K562 (cell line): ENCODE measurements around the gene IL4I1. TPM values are rescaled to one million over a fixed set of nuclear protein-coding genes. Genes with fewer than 3 reads are reported as not detected.

ENCODE experiments used
- ATAC-seq: fragments of 200-7000 bp; cut with Tn5 transposase; 3 replicates; pipeline ENCODE4 v1.9.1; 2020; ENCODE audit warnings: moderate library complexity
- BruUV-seq: library from RNA; stranded (reverse); fragments of 400-500 nt; replicated peaks from 2 replicates; lab custom pipeline; 2021; lab: Mats Ljungman, UMichigan
- CTCF ChIA-PET: fragments of 300-600 bp; formaldehyde crosslinking; extraction: SDS; loops from one replicate; lab custom pipeline; 2021; ENCODE audit warnings: low intra/inter-chr PET ratio; lab: Yijun Ruan, JAX
- POLR2A ChIA-PET: fragments of 300-600, 350-650 bp; sonication (Branson Sonifier 250); formaldehyde crosslinking; extraction: SDS; loops from one replicate; lab custom pipeline; 2021; ENCODE audit warnings: antibody characterized with exemption, inconsistent platforms; lab: Yijun Ruan, JAX
- DNase-seq, 4 experiments: peaks; one replicate each; pipeline versions ENCODE4 v3.0.0 to v3.0.0-alpha.2; 2011 to 2018; ENCODE audit warnings: low spot score in 3 of 4, mixed read lengths in 3 of 4; ENCODE audit errors: extremely low read depth in 1 of 4
- FAIRE-seq: peaks from 2 replicates; lab custom pipeline; 2011; peaks lifted over from hg19 to GRCh38; lab: Jason Lieb, UNC
- H2AFZ ChIP-seq: 2 replicates; pipeline ENCODE4 v1.6.0; 2011; ENCODE audit warnings: low read depth, low read length, control low read depth, inconsistent platforms
- H3K27ac ChIP-seq: fragments of 200-600 bp; 3 replicates; pipeline ENCODE4 v1.8.0; 2011; ENCODE audit warnings: low read depth, mild to moderate bottlenecking, control low read depth, inconsistent platforms, low read length, moderate library complexity, mixed read lengths; ENCODE audit errors: extremely low read depth
- H3K27me3 ChIP-seq, 2 experiments: fragments of 300-600 bp in 1 of 2; 2 replicates in 1 of 2; 3 replicates in 1 of 2; pipeline versions ENCODE4 v1.6.0 to v1.8.0; 2011; ENCODE audit warnings: inconsistent platforms in 2 of 2, low read length in 2 of 2, mild to moderate bottlenecking in 1 of 2, mixed read lengths in 1 of 2, moderate library complexity in 1 of 2; ENCODE audit not compliant: control insufficient read depth in 2 of 2, insufficient read depth in 2 of 2
- H3K36me3 ChIP-seq: fragments of 300-600 bp; 3 replicates; pipeline ENCODE4 v1.8.0; 2011; ENCODE audit warnings: mild to moderate bottlenecking, low read length, inconsistent platforms; ENCODE audit not compliant: control insufficient read depth, insufficient read depth
- H3K4me1 ChIP-seq, 2 experiments: fragments of 200-600 bp in 1 of 2; replicated peaks in 1 of 2; 2 replicates in 1 of 2; 3 replicates in 1 of 2; pipeline versions ENCODE4 v1.5.1 to v1.8.0; 2011; ENCODE audit warnings: inconsistent platforms in 2 of 2, low read length in 2 of 2, mild to moderate bottlenecking in 1 of 2, mixed read lengths in 1 of 2, moderate library complexity in 1 of 2; ENCODE audit not compliant: control insufficient read depth in 2 of 2, insufficient read depth in 2 of 2
- H3K4me2 ChIP-seq: 2 replicates; pipeline ENCODE4 v1.6.1; 2011; ENCODE audit warnings: low read length, control low read depth, inconsistent platforms, mixed read lengths; ENCODE audit not compliant: insufficient read depth
- H3K4me3 ChIP-seq: fragments of 200-600 bp; sonication (generic), shearing (Covaris generic); 2 replicates; pipeline ENCODE4 v1.5.1; 2016; ENCODE audit warnings: control low read depth, inconsistent platforms
- H3K79me2 ChIP-seq: fragments of 200-600 bp; 3 replicates; pipeline ENCODE4 v1.8.0; 2011; ENCODE audit warnings: low read length, inconsistent platforms; ENCODE audit not compliant: control insufficient read depth, insufficient read depth
- H3K9ac ChIP-seq, 2 experiments: 2 replicates each; pipeline versions ENCODE4 v1.6.0 to v1.6.1; 2011; ENCODE audit warnings: low read depth in 2 of 2, low read length in 2 of 2, control low read depth in 1 of 2, inconsistent platforms in 1 of 2, mild to moderate bottlenecking in 1 of 2, mixed read lengths in 1 of 2; ENCODE audit not compliant: insufficient read depth in 1 of 2
- H3K9me1 ChIP-seq: one replicate; pipeline ENCODE4 v1.6.0; 2011; ENCODE audit warnings: inconsistent platforms, mild to moderate bottlenecking, low read length, moderate library complexity; ENCODE audit not compliant: control insufficient read depth, insufficient read depth
- H3K9me3 ChIP-seq: replicated peaks from 2 replicates; pipeline ENCODE4 v1.5.1; 2011; ENCODE audit warnings: low read depth, low read length, inconsistent platforms; ENCODE audit not compliant: control insufficient read depth, insufficient read depth
- H4K20me1 ChIP-seq: replicated peaks from 2 replicates; pipeline ENCODE4 v1.6.1; 2011; ENCODE audit warnings: low read length, inconsistent platforms, mixed read lengths; ENCODE audit not compliant: control insufficient read depth, insufficient read depth
- ARNT ChIP-seq, 2 experiments: fragments of 450-650 bp; IDR thresholded peaks; 2 replicates each; pipeline ENCODE4 v1.6.1; 2016; ENCODE audit warnings: mild to moderate bottlenecking in 1 of 2
- CCNT2 ChIP-seq: IDR thresholded peaks from 2 replicates; pipeline ENCODE4 v1.6.1; 2011; ENCODE audit warnings: borderline replicate concordance, low read depth, mild to moderate bottlenecking, moderate library complexity, mixed read lengths, low read length; ENCODE audit not compliant: insufficient read length; ENCODE audit errors: extremely low read depth
- DACH1 ChIP-seq: fragments of 450-650 bp; IDR thresholded peaks from 2 replicates; pipeline ENCODE4 v1.6.1; 2018; ENCODE audit not compliant: partially characterized antibody
- ESRRB ChIP-seq: fragments of 250-450 bp; sonication (Bioruptor Pico); IDR thresholded peaks from 2 replicates; pipeline ENCODE4 v1.5.0; 2020; ENCODE audit warnings: mild to moderate bottlenecking, moderate library complexity, borderline replicate concordance
- GABPB1 ChIP-seq: sonication (generic); formaldehyde crosslinking; IDR thresholded peaks from 2 replicates; pipeline ENCODE4 v1.8.0; 2022; ENCODE audit warnings: mild to moderate bottlenecking, missing genetic modification reagents
- HOMEZ ChIP-seq: fragments of 250-450 bp; sonication (Bioruptor Pico); IDR thresholded peaks from 2 replicates; pipeline ENCODE4 v1.4.0; 2020; ENCODE audit warnings: mild to moderate bottlenecking, moderate library complexity
- HSF4 ChIP-seq: fragments of 250-450 bp; sonication (Bioruptor Pico); IDR thresholded peaks from 2 replicates; pipeline ENCODE4 v2.1.2; 2022; ENCODE audit warnings: mild to moderate bottlenecking, moderate library complexity, borderline replicate concordance
- NR2C1 ChIP-seq, 2 experiments: fragments of 450-650 bp; IDR thresholded peaks; 2 replicates each; pipeline ENCODE4 v1.6.1; 2017; ENCODE audit warnings: mild to moderate bottlenecking in 2 of 2, antibody characterized with exemption in 1 of 2, inconsistent platforms in 1 of 2, missing compliant biosample characterization in 1 of 2, missing genetic modification characterization in 1 of 2
- POLR2AphosphoS2 ChIP-seq: IDR thresholded peaks from 2 replicates; pipeline ENCODE4 v1.6.1; 2012; ENCODE audit warnings: low read length, improper control_type of control experiment
- U2AF2 ChIP-seq: fragments of 200-400 bp; formaldehyde crosslinking; optimal IDR thresholded peaks from 2 replicates; pipeline ENCODE3; 2017; ENCODE audit warnings: low read depth, mild to moderate bottlenecking, low read length
- ZNF121 ChIP-seq: sonication (generic); formaldehyde crosslinking; conservative IDR thresholded peaks from 2 replicates; pipeline ENCODE4 v1.8.0; 2022; ENCODE audit warnings: missing genetic modification reagents
- ZNF436 ChIP-seq: fragments of 250-450, 450-650 bp; sonication (Bioruptor Pico); formaldehyde crosslinking; IDR thresholded peaks from 2 replicates; pipeline ENCODE4 v1.7.0; 2020; ENCODE audit warnings: mild to moderate bottlenecking
- WGBS: fragments of 100-300 bp; shearing (Covaris generic); methylation state at CpG from one replicate; pipeline ENCODE4 v1.1.6; 2016; ENCODE audit warnings: low coverage, mixed read lengths; ENCODE audit not compliant: insufficient coverage; ENCODE audit errors: missing lambda C conversion rate; 5-methylcytosine and 5-hydroxymethylcytosine counted together
- in situ Hi-C: fragments of 300-500 bp; cut with MboI; formaldehyde crosslinking; loops from 4 replicates; pipeline ENCODE4 v1.15.0; 2018; ENCODE audit warnings: inconsistent platforms, mixed read lengths
- intact Hi-C: fragments of 100-400 bp; cut with micrococcal nuclease; formaldehyde crosslinking; loops from 2 replicates; pipeline ENCODE4 v1.14.2; 2022
- polyA plus RNA-seq, 8 experiments: library from polyadenylated mRNA; depleted of rRNA in 4 of 8; stranded (reverse) in 5 of 8; unstranded in 3 of 8; fragments of >200 nt; fragmentation: Nextera tagmentation in 2 of 8; fragmentation: Illumina TruSeq in 1 of 8; extraction: Ambion mirVana in 2 of 8; extraction: Trizol in 1 of 8; gene quantifications; 2 replicates each; pipeline versions ENCODE4 v1.2.1 to v1.2.3, GENCODE V29; 2011 to 2014; ENCODE audit warnings: inconsistent platforms in 1 of 8, missing spikeins in 1 of 8
- total RNA-seq, 7 experiments: library from RNA; depleted of rRNA in 6 of 7; stranded (reverse); fragments of >200 nt in 6 of 7; fragmentation: Illumina TruSeq in 2 of 7; extraction: Trizol in 2 of 7; gene quantifications; 2 replicates each; pipeline versions ENCODE4 v1.2.1 to v1.2.3, GENCODE V29; 2011 to 2021; ENCODE audit warnings: low replicate concordance in 1 of 7

IL4I1 gene
- total and polyA plus RNA-seq, 9 of the 15 experiments (the other 6 are each of a cell fraction or from before 2014, with no cell fraction given): 0.06 to 0.95 (median 0.43) TPM; not detected in 2

DNA sequence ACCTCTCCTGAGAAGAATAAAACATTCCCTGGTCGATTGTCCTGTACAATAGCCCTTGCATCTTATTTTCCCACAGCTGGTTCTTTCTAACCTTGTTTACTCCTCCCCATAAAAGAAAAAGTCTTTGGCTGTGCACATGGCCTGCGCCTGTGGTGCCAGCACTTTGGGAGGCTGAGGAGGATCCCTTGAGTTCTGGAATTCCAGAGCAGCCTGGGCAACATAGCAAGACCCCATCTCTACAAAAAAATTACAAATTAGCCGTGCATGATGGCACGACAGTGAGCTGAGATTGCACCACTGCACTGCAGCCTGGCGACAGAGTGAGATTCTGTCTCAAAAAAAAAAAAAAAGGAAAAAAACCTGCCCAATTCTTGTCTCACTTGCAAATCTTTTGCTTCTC is 39.9 kb upstream of the IL4I1 start:
- H2AFZ ChIP-seq: no peak overlapping the region
- H3K4me3 ChIP-seq: no peak overlapping the region
- WGBS: 19% methylated on average over 4 of the region's 5 CpGs
- no TSS peak for BruUV-seq
- intact Hi-C loops (no loop called here), in situ Hi-C loops (loop anchor here (5.0 to 10.0 kb wide), 2 partner anchors 41 to 158 kb away; no protein-coding TSS in a partner anchor)
- ChIA-PET POLR2A (interaction anchor here (0.6 kb wide), 1 partner anchor 59 kb away, joined by 3 read pairs; no protein-coding TSS in a partner anchor), CTCF (interaction anchor here (0.6 to 3.0 kb wide), 4 partner anchors 32 to 1780 kb away, joined by 3 to 61 read pairs (median 6); no protein-coding TSS in a partner anchor)
- ATAC-seq (no peak), DNase-seq (no peak), FAIRE-seq (no peak)
- no peak overlapping the region for H3K9ac ChIP-seq
- no peaks in the 10 kb centered on the region for H3K79me2 ChIP-seq
- H3K4me1 ChIP-seq: peaks cover 4 to 24% of the 10 kb centered on the region in 2 experiments; a peak in 3 of 5 replicates
- peaks cover 10% of the 10 kb centered on the region; the same call in 1 of the 3 replicates for H3K36me3 ChIP-seq
- no peaks in the 10 kb centered on the region for H3K27me3 ChIP-seq
- no peaks in the 10 kb centered on the region for H4K20me1 ChIP-seq
- no peaks in the 10 kb centered on the region for H3K9me3 ChIP-seq
- TF ChIP-seq ZNF121 (CRISPR knock-in tag): peak; percentile 79
- no peak for TF ChIP-seq GABPB1 (CRISPR knock-in tag)
- no peak for TF ChIP-seq ARNT (IDR thresholded peaks at IDR 0.05)
- no peaks in the 10 kb centered on the region for H3K9me1 ChIP-seq
- H3K27ac ChIP-seq: no peak overlapping the region
- H3K4me2 ChIP-seq: no peak overlapping the region

GRCh38 chr19:49933643-49934042 is 37.0 kb upstream of the IL4I1 start:
- H3K4me2 ChIP-seq: no peak overlapping the region
- peak; percentile 6 for ATAC-seq
- H3K27ac ChIP-seq: no peak overlapping the region
- H3K9me3 ChIP-seq: no peaks in the 10 kb centered on the region
- intact Hi-C loops (no loop called here), in situ Hi-C loops (loop anchor here (10.0 kb wide), 1 partner anchor 161 kb away; no protein-coding TSS in a partner anchor)
- 69% methylated on average over 7 of the region's 8 CpGs for WGBS
- no peak overlapping the region for H3K4me3 ChIP-seq
- H3K4me1 ChIP-seq: peaks cover 8 to 38% of the 10 kb centered on the region in 2 experiments
- peaks cover 25% of the 10 kb centered on the region for H3K79me2 ChIP-seq
- DNase-seq: no peak
- H3K9me1 ChIP-seq: peaks cover 5% of the 10 kb centered on the region
- H3K27me3 ChIP-seq: no peaks in the 10 kb centered on the region
- no peak overlapping the region; a peak in 1 of 4 replicates for H3K9ac ChIP-seq
- no TSS peak for BruUV-seq
- peaks cover 11% of the 10 kb centered on the region; the same call in 2 of the 3 replicates for H3K36me3 ChIP-seq
- POLR2A ChIA-PET: interaction anchor here (1.2 to 1.4 kb wide), 2 partner anchors 43 to 53 kb away, joined by 3 to 6 read pairs; no protein-coding TSS in a partner anchor
- no peak overlapping the region for H2AFZ ChIP-seq
- CTCF ChIA-PET: no interaction called here
- H4K20me1 ChIP-seq: peaks cover 6% of the 10 kb centered on the region; the same call in 1 of the 2 replicates
- no peak for FAIRE-seq
- no peak for TF ChIP-seq ESRRB (CRISPR knock-in tag)
- TF ChIP-seq DACH1: no peak
- TF ChIP-seq HSF4: no peak
- TF ChIP-seq U2AF2: no peak
- no peak for TF ChIP-seq NR2C1 (IDR thresholded peaks at IDR 0.05)
- no peak for TF ChIP-seq NR2C1 (tag; IDR thresholded peaks at IDR 0.05)
- peak; percentile 76; the same call in 1 of the 2 replicates for TF ChIP-seq POLR2AphosphoS2
- TF ChIP-seq ZNF436 (CRISPR knock-in tag): 0 out of 2 replicates have a peak, but pooled peaks have one; percentile 31
- peak; percentile 9 for TF ChIP-seq CCNT2
- TF ChIP-seq HOMEZ: no peak
